HFFc6 (cell line): Measurements from ENCODE around the gene GLMN. TPM values are rescaled to one million over a fixed set of nuclear protein-coding genes. Genes with fewer than 3 reads are reported as not detected.

Experiments
- DNase-seq: peaks from one replicate; pipeline ENCODE4 v3.0.0-alpha.2; 2018
- H3K27ac Mint-ChIP-seq: 2 replicates; pipeline ENCODE4 v1.8.0; 2020; ENCODE audit warnings: mild to moderate bottlenecking, mixed read lengths
- H3K27me3 Mint-ChIP-seq: 2 replicates; pipeline ENCODE4 v1.8.0; 2021; ENCODE audit warnings: mild to moderate bottlenecking, moderate library complexity, mixed read lengths; ENCODE audit not compliant: insufficient read depth
- H3K36me3 Mint-ChIP-seq: 2 replicates; pipeline ENCODE4 v1.8.0; 2021; ENCODE audit warnings: low read depth, mixed read lengths
- H3K4me1 Mint-ChIP-seq: 2 replicates; pipeline ENCODE4 v1.8.0; 2020; ENCODE audit warnings: low read depth, mixed read lengths
- H3K4me3 Mint-ChIP-seq: 2 replicates; pipeline ENCODE4 v1.8.0; 2020; ENCODE audit warnings: mild to moderate bottlenecking, moderate library complexity, mixed read lengths
- H3K9me3 Mint-ChIP-seq: 2 replicates; pipeline ENCODE4 v1.8.0; 2020; ENCODE audit warnings: mild to moderate bottlenecking, mixed read lengths
- total RNA-seq, 6 experiments: library from RNA; stranded (reverse); fragmentation: NEBNext Ultra II Directional; extraction: Animal tissue kit (Norgen Biotek cat#: 25700); gene quantifications; 2 replicates in 1 of 6; 3 replicates in 5 of 6; pipeline ENCODE4 v1.2.3, GENCODE V29; 2021
- TF ChIP-seq, protein P1 (sequence below): fragments of 200-600 bp; sonication (generic); IDR thresholded peaks from 2 replicates; pipeline ENCODE4 v1.5.0; 2021; ENCODE audit warnings: antibody characterized with exemption, mild to moderate bottlenecking

The GLMN gene
- total RNA-seq, 6 experiments from 2014 or later: 6.6 to 8.4 (median 7.3) TPM

DNA sequence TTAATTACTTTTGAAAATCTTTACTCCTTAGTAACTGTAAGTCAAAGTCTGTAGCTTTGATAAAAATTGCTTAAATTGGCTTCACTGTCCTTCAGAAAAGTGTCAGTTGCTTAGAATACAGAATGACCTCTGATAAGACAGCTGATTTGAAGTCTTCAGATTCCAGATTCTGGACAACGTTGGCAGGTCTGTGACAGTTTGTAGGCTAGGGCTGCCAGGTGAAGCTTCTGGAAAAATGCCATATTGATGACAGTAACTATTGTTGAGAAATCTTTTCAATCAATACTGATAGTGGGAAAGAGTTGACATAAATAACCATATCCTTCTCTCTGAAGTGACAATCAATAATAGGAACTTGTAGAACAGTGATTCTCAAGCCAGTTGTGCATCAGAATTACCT lies 41.4 kb upstream of the GLMN start:
- Mint-ChIP-seq H3K27ac (no peak overlapping the region), H3K9me3 (no peaks in the 10 kb centered on the region), H3K4me1 (no peaks in the 10 kb centered on the region), H3K27me3 (no peaks in the 10 kb centered on the region), H3K36me3 (peaks cover 16% of the 10 kb centered on the region; the same call in 1 of the 2 replicates), H3K4me3 (no peak overlapping the region)
- TF ChIP-seq, protein P1, sequence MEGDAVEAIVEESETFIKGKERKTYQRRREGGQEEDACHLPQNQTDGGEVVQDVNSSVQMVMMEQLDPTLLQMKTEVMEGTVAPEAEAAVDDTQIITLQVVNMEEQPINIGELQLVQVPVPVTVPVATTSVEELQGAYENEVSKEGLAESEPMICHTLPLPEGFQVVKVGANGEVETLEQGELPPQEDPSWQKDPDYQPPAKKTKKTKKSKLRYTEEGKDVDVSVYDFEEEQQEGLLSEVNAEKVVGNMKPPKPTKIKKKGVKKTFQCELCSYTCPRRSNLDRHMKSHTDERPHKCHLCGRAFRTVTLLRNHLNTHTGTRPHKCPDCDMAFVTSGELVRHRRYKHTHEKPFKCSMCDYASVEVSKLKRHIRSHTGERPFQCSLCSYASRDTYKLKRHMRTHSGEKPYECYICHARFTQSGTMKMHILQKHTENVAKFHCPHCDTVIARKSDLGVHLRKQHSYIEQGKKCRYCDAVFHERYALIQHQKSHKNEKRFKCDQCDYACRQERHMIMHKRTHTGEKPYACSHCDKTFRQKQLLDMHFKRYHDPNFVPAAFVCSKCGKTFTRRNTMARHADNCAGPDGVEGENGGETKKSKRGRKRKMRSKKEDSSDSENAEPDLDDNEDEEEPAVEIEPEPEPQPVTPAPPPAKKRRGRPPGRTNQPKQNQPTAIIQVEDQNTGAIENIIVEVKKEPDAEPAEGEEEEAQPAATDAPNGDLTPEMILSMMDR: no peak
- DNase-seq: no peak

DNA sequence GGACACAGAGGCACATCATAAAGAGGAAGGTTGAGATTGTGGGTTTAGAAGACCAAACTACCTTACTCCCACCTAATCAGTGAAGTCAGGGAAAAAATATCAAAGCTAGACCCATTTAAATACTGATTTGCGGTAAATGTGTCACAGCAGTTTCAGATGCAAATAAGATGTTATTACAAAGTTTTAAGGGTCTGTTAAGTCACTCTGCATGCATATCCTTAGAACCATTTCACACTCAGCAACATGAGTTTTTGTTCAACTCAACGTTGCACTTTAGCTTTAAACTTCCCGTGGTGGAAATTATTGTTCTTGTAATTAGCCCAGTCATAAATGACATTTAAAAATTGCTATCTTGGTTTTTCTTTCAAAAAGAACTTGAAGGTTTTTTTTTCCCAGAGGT lies 34.9 kb upstream of the GLMN start:
- H3K4me1 Mint-ChIP-seq: peaks cover 41% of the 10 kb centered on the region
- H3K9me3 Mint-ChIP-seq: peaks cover 7% of the 10 kb centered on the region
- no peaks in the 10 kb centered on the region for H3K27me3 Mint-ChIP-seq
- TF ChIP-seq, protein P1: no peak
- no peak for DNase-seq
- no peak overlapping the region for H3K27ac Mint-ChIP-seq
- H3K4me3 Mint-ChIP-seq: no peak overlapping the region
- peaks cover 39% of the 10 kb centered on the region for H3K36me3 Mint-ChIP-seq

DNA sequence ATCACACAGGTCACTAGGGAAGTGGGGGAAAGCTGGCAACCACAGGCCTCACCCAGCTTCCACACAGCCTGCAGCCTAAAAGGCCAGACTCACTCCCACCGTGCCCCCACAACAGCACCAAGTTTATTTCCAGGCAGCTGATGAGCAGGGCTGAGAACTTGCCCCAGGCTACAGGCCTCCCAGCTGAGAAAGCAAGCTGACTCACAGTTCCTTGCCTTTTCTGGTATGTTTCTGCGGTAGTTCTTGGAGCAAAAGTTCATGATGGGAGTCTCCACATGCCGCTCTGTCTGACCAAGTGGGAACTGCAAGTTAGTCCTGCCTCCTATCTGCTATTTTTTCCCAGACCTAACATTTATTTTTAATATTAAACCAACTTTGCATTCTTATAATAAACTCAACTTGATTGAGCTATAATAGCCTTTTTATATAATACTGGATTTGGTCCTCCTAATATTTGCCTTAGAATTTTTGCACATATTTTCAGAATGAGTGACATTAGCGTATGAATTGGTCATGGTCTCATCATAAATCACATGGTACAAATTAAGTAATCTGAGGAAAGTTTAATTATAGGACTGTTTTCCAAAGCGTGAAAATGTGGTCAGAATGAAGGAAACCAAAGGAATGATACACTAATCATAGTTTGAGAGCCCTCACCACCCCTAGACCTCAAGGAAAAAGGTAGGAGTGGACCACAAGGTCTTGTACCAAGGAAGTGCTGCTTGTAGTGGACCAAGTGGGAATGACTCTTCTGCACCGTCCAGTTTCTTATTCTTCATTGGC lies 30.8 kb upstream of the GLMN start:
- Mint-ChIP-seq H3K27me3 (no peaks in the 10 kb centered on the region), H3K9me3 (peaks cover 31% of the 10 kb centered on the region), H3K36me3 (peaks cover 77% of the 10 kb centered on the region), H3K4me3 (peak overlapping the region; percentile 52), H3K27ac (peak overlapping the region; percentile 79), H3K4me1 (peaks cover 45% of the 10 kb centered on the region)
- DNase-seq: peak; percentile 98
- TF ChIP-seq, protein P1: peak; percentile 47

DNA sequence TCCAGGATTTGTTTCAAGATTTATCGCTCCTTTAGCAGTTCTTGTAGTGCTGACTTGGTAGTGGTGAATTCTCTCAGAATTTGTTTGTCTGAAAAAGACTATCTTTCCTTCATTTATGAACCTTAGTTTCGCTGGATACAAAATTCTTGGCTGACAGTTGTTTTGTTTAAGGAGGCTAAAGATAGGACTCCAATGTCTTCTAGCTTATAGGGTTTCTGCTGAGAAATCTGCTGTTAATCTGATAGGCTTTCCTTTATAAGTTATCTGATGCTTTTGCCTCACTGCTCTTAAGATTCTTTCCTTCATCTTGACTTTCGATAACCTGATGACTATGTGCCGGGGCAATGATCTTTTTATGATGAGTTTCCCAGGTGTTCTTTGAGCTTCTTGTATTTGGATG lies 29.0 kb upstream of the GLMN start:
- TF ChIP-seq, protein P1: no peak
- H3K36me3 Mint-ChIP-seq: peaks cover 79% of the 10 kb centered on the region
- H3K9me3 Mint-ChIP-seq: peaks cover 31% of the 10 kb centered on the region

DNA sequence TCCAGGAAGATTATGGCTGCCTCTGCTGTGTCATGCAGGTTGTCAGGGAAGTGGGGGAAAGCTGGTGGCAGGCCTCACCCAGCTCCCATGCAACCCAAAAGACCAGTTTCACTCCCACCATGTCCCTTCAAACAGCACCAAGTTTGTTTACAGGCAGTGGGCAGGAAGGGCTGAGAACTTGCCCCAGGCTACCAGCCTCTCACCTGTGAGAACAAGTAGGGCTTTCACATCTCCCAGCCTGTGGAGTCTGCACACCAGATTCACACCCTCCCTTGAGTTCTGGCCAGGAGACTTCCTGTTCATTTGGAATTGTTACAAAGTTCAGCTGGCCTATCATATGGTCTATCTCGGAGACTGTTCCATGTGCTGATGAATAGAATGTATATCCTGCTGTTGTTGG lies 27.9 kb upstream of the GLMN start:
- no peak for DNase-seq
- Mint-ChIP-seq H3K36me3 (peaks cover 77% of the 10 kb centered on the region), H3K9me3 (peaks cover 31% of the 10 kb centered on the region), H3K27me3 (no peaks in the 10 kb centered on the region), H3K27ac (no peak overlapping the region), H3K4me3 (no peak overlapping the region), H3K4me1 (peaks cover 34% of the 10 kb centered on the region)
- TF ChIP-seq, protein P1: no peak

More for the DNA sequence above, 29.0 kb upstream of the GLMN start:
- H3K4me3 Mint-ChIP-seq: no peak overlapping the region
- no peak overlapping the region for H3K27ac Mint-ChIP-seq
- no peak for DNase-seq
- no peaks in the 10 kb centered on the region for H3K27me3 Mint-ChIP-seq
- H3K4me1 Mint-ChIP-seq: peaks cover 40% of the 10 kb centered on the region
